ENCODE measurements around the gene ANKRA2. TPM values are rescaled to one million over a fixed set of nuclear protein-coding genes. Genes with fewer than 3 reads are reported as not detected.

ANKRA2 gene
- total and polyA plus RNA-seq, 2 experiments from 2014 or later, result 23.6 to 26.4 TPM

DNA sequence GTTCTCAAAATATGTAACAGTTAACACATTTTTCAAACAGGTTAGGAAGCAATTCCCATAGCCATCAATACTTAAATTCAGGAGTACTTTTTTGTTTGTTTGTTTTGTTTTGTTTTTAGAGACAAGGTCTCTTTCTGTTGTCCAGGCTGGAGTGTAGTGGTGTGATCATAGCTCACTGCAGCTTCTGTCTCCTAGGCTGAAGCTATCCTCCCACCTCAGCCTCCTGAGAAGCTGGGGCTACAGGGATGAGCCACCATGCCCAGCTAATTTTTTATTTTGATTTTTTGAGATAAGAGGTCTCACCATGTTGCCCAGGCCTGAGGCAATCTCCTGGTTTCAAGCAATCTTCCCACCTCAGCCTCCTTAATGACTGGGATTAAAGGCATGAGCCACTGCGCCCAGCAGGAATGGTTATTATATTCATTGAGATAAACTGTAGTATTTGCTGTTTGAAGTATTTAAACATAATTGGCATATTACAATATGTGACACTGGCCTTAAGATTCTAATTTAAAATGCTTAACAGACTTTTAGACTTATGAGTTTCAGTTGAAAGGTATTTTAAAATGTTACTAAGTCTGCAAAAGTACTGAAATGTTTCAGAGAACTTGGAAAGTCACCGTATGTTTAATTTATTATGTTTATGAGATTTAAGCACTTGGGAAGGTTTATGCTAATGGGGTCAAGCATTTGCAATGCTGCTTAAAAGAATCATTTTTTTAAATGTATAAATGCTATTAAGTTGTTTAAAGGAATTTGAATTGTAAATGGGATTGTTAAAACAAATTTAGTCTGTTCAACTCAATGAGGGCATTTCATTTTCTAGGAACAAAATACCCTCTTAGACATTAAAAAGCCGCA lies 17.1 kb upstream of the ANKRA2 start:
- H4K20me1 ChIP-seq (ENCODE audit: insufficient read depth, poor library complexity, severe bottlenecking), result no peaks in the 10 kb centered on the region
- H2AFZ ChIP-seq, result no peak overlapping the region
- no peak for DNase-seq (ENCODE audit: low spot score)
- no peak overlapping the region for H3K4me2 ChIP-seq
- H3K27ac ChIP-seq, result no peak overlapping the region
- WGBS (ENCODE audit: low lambda C conversion rate, missing lambda C conversion rate), result 75% methylated on average over 3 of the region's 3 CpGs
- H3K9me2 ChIP-seq (replicated peaks; ENCODE audit: insufficient read depth), result no peaks in the 10 kb centered on the region
- no peaks in the 10 kb centered on the region for H3K27me3 ChIP-seq
- H3K36me3 ChIP-seq (replicated peaks; ENCODE audit: insufficient read depth, low read depth), result no peaks in the 10 kb centered on the region
- no peaks in the 10 kb centered on the region for H3K79me2 ChIP-seq
- no peaks in the 10 kb centered on the region for H3K9me3 ChIP-seq (ENCODE audit: low read depth)
- H3K4me3 ChIP-seq, result no peak overlapping the region
- no peak for TF ChIP-seq EZH2phosphoT487 (IDR thresholded peaks at IDR 0.05; ENCODE audit: low read depth, severe bottlenecking, unreplicated experiment)
- TF ChIP-seq, protein P1, sequence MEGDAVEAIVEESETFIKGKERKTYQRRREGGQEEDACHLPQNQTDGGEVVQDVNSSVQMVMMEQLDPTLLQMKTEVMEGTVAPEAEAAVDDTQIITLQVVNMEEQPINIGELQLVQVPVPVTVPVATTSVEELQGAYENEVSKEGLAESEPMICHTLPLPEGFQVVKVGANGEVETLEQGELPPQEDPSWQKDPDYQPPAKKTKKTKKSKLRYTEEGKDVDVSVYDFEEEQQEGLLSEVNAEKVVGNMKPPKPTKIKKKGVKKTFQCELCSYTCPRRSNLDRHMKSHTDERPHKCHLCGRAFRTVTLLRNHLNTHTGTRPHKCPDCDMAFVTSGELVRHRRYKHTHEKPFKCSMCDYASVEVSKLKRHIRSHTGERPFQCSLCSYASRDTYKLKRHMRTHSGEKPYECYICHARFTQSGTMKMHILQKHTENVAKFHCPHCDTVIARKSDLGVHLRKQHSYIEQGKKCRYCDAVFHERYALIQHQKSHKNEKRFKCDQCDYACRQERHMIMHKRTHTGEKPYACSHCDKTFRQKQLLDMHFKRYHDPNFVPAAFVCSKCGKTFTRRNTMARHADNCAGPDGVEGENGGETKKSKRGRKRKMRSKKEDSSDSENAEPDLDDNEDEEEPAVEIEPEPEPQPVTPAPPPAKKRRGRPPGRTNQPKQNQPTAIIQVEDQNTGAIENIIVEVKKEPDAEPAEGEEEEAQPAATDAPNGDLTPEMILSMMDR (IDR thresholded peaks at IDR 0.05; ENCODE audit: poor library complexity), result no peak
- no peak for TF ChIP-seq EZH2 (IDR thresholded peaks at IDR 0.05; ENCODE audit: borderline replicate concordance)
- no peaks in the 10 kb centered on the region for H3K4me1 ChIP-seq (ENCODE audit: insufficient read depth)

DNA sequence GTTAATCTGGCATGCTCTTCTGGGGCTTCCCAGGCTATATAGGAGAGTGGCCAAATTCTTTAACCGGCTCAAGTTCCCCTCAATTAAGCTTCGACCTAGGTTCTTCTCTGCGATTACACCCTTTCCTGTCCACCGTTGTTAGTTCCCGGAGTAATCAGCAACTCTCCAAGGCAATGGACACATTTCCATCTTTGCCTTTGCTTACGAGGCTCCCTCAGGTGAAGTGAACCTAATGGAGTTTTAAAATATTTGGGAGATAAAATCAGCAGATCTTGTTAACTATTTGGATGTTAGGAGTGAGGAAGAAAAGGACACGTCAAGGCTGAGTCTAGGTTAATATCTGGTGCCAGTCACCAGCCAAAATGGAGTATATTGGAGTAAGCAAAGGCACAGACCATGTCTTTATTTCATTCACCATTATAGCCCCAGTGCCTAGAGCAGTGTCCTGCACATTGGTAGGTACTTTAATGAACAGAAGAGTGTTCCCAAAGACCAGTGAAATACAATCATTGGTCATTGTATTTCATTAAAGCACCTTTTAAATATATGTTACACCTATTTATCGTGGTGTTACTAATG lies 619 bp upstream of the ANKRA2 start:
- H3K27ac ChIP-seq, result peak overlapping the region; percentile 61
- no peaks in the 10 kb centered on the region for H3K9me3 ChIP-seq (ENCODE audit: low read depth)
- H3K4me1 ChIP-seq (ENCODE audit: insufficient read depth), result peaks cover 25% of the 10 kb centered on the region
- H2AFZ ChIP-seq, result peak overlapping the region; percentile 62
- H3K79me2 ChIP-seq, result peaks cover 53% of the 10 kb centered on the region
- no peak for DNase-seq (ENCODE audit: low spot score)
- peak overlapping the region; percentile 38 for H3K4me3 ChIP-seq
- no peaks in the 10 kb centered on the region for H4K20me1 ChIP-seq (ENCODE audit: insufficient read depth, poor library complexity, severe bottlenecking)
- no peaks in the 10 kb centered on the region for H3K9me2 ChIP-seq (replicated peaks; ENCODE audit: insufficient read depth)
- no peak for TF ChIP-seq EZH2phosphoT487 (IDR thresholded peaks at IDR 0.05; ENCODE audit: low read depth, severe bottlenecking, unreplicated experiment)
- no peak for TF ChIP-seq EZH2 (IDR thresholded peaks at IDR 0.05; ENCODE audit: borderline replicate concordance)
- TF ChIP-seq, protein P1 (IDR thresholded peaks at IDR 0.05; ENCODE audit: poor library complexity), result no peak
- 11% methylated on average over 8 of the region's 8 CpGs for WGBS (ENCODE audit: low lambda C conversion rate, missing lambda C conversion rate)
- H3K27me3 ChIP-seq, result no peaks in the 10 kb centered on the region
- H3K4me2 ChIP-seq, result peak overlapping the region; percentile 83
- H3K36me3 ChIP-seq (replicated peaks; ENCODE audit: insufficient read depth, low read depth), result no peaks in the 10 kb centered on the region

- peaks cover 25% of the 10 kb centered on the region for H3K4me1 ChIP-seq (ENCODE audit: insufficient read depth)
- peak overlapping the region; percentile 94 for H3K27ac ChIP-seq
- no peaks in the 10 kb centered on the region for H3K9me2 ChIP-seq (replicated peaks; ENCODE audit: insufficient read depth)
- no peak for DNase-seq (ENCODE audit: low spot score)
- no peaks in the 10 kb centered on the region for H3K27me3 ChIP-seq
- peak overlapping the region; percentile 42 for H2AFZ ChIP-seq
- H3K36me3 ChIP-seq (replicated peaks; ENCODE audit: insufficient read depth, low read depth), result no peaks in the 10 kb centered on the region
- H3K4me2 ChIP-seq, result peak overlapping the region; percentile 85
- peak overlapping the region; percentile 75 for H3K4me3 ChIP-seq
- TF ChIP-seq, protein P1 (IDR thresholded peaks at IDR 0.05; ENCODE audit: poor library complexity), result no peak
- WGBS (ENCODE audit: low lambda C conversion rate, missing lambda C conversion rate), result 5% methylated on average over 9 of the region's 9 CpGs
- H3K9me3 ChIP-seq (ENCODE audit: low read depth), result no peaks in the 10 kb centered on the region
- H3K79me2 ChIP-seq, result peaks cover 53% of the 10 kb centered on the region
- H4K20me1 ChIP-seq (ENCODE audit: insufficient read depth, poor library complexity, severe bottlenecking), result no peaks in the 10 kb centered on the region
These were observed 764 bp downstream of the ANKRA2 start for GRCh38 chr5:73564675-73565074.
